Measurements from ENCODE around the gene CMKLR1.

Gene CMKLR1

DNA sequence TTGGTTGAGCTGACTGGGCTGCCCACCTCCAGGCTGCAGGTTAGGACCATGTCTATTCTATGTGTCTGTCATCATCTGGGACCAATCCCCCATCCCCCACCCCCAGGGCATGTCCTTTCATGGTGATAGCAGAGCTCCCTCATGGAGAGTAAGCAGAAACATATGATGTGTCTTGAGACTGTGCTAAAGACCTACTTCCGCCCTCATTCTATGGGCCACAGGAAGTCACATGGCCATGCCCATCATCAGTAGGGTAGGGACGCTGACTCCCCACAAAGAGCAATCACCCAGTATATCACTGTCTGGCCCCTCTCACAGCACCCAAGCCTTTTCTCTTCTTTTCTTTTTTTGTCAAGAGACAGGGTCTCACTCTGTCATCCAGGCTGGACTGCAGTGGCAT is 99.7 kb downstream of the CMKLR1 start:
- no peak for TF ChIP-seq CTCF (IDR thresholded peaks at IDR 0.05; ENCODE audit: low read length, missing control alignments)
- no peak overlapping the region for H3K4me3 ChIP-seq (replicated peaks; ENCODE audit: low read depth, low read length)
- no peak for DNase-seq (ENCODE audit: low read depth)

GRCh38 chr12:108238474-108238873 is 100.6 kb downstream of the CMKLR1 start:
- H3K4me3 ChIP-seq (replicated peaks; ENCODE audit: low read depth, low read length): no peak overlapping the region
- TF ChIP-seq CTCF (IDR thresholded peaks at IDR 0.05; ENCODE audit: low read length, missing control alignments): no peak
- DNase-seq (ENCODE audit: low read depth): no peak
